DMS114 treated with DMSO at 0.1 percent for 48 hours (cell line): ENCODE measurements around the gene ONECUT3.
"Not testable (repeated sequence)": the region's sequence is repeated elsewhere in the genome, so short reads cannot be mapped to it uniquely, and the experiment has no call there.

Experiments
- DNase-seq: peaks from one replicate; lab custom pipeline; 2025; ENCODE audit not compliant: unreplicated experiment; lab: John Stamatoyannopoulos, UW

Gene ONECUT3

DNA sequence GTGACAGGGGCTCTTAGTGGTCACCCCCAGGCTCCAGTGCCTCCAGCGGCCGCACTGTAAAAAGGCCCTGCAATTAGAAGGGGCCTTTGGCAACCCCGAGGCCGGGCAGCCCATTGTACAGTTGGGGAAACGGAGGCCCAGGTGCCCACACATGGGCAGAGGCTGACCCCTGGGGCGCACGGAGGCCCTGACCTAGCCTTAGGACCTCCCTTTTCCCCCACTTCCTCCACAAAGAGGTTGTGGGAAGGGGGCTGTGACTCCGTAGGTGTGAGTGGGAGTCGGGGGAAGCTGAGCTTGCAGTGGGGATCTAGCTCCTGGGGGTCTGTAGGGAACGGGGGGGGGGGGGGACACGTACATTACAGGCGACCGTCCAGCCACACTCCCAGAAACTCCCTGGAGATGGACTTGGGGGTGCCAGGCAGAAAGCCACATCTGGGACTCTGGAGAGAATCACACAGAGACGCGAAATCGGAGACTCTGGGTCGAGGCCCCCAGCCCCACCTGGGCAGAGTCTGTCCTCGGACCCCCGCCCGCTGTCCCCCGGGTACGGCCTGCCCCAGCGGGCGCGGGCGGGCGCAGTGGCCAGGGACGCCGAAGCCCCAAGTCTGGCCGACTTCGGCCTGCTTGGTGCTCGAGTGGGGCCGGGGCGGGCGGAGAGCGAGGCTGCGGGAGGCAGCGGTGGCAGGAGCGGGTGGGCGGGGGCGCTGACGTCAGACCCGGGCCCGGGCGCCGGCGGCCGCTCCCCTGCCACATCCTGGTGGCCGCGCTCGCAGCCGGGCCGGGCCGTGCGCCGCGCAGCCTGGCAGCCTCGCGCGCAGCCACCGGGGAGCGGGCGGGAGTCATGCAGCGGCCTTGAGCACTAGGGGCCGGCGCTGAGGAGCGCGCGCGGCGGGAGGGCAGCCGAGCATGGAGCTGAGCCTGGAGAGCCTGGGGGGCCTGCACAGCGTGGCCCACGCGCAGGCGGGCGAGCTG lies at the start of gene ONECUT3:
Gene ONECUT3, plus strand, starts transcription at position 750 of the 972 bp plus-strand sequence. Its CDS starts 157 bp downstream, at position 907.
- DNase-seq = no peak

DNA sequence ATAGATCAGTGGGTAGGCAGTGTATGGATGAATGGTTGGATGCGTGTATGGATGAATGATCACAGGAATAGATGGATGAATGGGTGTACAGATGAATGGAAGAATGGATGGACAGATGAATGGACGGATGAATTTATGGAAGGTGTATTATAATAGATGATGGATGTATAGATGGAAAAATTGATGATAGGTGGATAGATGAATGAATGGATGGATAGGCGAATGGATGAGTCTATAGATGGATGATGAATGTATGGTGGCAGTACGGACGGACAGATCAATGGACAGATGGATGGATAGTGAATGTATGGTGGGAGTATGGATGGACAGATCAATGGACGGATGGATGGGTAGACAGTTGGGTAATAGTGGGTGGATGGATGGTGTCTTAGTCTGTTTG lies 49.0 kb upstream of the ONECUT3 start:
- no peak for DNase-seq

DNA sequence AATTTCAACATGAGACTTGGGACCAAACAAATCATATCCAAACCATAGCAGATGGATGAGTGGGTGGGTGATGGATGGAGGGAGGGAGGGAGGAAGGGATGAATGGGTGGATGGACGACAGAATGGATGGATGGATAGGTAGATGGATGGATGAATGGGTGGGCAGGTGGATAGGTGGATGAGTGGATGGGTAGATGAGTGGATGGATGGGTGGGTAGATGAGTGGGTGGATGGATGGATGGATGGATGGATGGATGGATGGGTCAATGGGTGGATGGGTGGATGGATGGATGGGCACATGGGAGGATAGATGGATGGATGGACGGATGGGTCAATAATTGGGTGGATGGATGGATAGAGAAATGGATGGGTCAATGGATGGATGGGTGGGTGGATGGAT lies 47.9 kb upstream of the ONECUT3 start:
- no peak for DNase-seq

DNA sequence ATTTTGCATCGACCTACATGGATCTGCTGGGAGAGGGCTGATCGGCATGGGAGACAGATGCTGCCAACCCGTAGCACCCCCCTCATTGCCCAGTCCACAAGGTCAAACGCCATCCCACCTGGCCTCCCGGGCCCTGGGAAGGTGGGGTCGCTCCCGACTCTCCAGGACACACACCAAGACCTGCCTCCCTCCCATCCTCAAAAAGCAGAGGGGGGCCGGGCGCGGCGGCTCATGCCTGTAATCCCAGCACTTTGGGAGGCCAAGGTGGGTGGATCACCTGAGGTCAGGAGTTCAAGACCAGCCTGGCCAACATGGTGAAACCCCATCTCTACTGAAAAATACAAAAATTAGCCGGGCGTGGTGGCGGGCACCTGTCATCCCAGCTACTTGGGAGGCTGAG lies 46.7 kb upstream of the ONECUT3 start:
- not testable (repeated sequence) for DNase-seq

DNA sequence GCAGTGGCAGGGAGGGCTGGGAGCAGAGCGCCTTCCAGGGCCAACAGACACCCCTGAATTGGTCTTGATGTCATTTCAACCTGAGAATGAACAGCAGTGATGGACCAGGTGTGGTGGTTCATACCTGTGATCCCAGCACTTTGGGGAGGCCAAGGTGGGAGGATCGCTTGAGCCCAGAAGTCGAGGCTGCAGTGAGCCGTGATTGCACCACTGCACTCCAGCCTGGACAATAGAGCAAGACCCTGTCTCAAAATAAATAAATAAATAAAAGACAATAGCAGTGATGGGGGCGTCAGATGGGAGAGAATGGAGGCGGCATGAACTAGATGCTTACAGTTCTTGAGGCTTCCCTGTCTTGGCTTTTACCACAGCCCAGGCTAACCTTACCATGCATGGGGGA lies 46.1 kb upstream of the ONECUT3 start:
- DNase-seq = no peak

DNA sequence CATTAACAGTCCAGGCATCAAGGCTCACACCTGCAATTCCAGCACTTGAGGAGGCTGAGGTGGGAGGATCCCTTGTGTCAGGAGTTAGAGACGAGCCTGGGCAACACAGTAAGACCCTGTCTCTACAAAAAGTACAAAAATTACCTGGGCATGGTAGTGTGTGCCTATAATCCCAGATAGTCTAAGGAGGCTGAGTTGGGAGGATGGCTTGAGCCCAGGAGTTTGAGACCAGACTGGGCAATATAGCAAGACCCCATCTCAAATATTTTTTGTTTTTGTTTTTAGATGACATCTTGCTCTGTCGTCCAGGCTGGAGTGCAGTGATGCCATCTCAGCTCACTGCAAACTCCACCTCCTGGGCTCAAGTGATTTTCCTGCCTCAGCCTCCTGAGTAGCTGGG lies 40.1 kb upstream of the ONECUT3 start:
- no peak for DNase-seq

DNA sequence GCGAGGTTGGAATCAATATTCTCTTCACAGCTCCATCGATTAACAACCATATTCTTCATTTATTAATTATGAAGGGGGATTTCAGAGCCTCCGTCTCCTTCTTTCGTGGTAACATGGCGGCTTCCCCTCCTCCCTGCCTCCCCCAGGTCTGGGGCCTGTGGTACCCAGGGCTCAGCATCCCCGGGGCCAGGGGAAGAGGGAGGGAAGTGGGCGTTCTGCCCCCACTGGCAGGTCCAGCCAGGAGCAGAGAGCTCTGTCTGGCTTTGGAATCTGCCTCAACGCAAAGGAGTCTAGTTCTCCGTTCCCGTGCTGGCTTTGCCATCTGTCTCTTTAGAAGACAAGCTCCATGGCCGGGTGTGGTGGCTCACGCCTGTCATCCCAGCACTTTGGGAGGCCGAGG lies 37.8 kb upstream of the ONECUT3 start:
- no peak for DNase-seq

DNA sequence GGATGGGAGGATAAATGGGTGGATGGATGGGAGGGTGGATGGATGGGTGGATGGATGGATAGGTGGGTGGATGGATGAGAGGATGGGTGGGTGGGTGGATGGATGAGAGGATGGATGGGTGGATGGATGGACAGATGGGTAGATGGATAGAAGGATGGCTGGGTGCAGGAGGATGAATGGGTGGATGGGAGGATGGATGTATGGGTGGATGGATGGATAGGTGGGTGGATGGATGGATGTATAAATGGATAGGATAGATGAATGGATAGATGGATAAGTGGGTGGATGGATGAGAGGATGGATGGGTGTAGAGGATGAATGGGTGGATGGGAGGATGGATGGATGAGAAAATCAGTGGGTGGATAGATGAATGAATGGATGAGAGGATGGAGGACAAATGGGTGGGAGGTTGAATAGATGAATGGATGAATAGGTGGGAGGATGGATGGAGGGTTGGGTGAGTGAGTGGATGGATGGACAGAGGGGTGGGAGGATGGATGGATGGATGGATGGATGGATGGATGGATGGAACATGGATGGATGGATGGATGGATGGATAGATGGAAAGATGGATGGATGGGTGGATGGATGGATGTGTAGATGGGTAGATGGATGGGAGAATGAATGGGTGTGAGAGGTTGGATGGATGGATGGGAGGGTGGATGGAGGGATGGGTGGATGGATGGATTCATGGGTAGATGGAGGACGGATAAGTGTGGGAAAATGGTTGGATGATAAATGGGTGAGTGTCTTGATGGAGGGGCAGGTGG lies 35.9 kb upstream of the ONECUT3 start:
- DNase-seq = no peak

DNA sequence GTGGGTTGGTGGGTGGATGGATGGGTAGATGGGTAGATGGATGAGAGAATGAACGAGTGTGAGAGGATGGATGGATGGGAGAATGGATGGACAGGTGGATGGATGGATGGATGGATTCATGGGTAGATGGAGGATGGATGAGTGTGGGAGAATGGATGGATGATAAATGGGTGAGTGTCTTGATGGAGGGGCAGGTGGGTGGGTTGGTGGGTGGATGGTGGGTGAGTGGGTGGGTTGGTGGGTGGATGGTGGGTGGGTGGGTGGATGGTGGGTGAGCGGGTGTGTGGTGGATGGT lies 35.4 kb upstream of the ONECUT3 start:
- DNase-seq = no peak

DNA sequence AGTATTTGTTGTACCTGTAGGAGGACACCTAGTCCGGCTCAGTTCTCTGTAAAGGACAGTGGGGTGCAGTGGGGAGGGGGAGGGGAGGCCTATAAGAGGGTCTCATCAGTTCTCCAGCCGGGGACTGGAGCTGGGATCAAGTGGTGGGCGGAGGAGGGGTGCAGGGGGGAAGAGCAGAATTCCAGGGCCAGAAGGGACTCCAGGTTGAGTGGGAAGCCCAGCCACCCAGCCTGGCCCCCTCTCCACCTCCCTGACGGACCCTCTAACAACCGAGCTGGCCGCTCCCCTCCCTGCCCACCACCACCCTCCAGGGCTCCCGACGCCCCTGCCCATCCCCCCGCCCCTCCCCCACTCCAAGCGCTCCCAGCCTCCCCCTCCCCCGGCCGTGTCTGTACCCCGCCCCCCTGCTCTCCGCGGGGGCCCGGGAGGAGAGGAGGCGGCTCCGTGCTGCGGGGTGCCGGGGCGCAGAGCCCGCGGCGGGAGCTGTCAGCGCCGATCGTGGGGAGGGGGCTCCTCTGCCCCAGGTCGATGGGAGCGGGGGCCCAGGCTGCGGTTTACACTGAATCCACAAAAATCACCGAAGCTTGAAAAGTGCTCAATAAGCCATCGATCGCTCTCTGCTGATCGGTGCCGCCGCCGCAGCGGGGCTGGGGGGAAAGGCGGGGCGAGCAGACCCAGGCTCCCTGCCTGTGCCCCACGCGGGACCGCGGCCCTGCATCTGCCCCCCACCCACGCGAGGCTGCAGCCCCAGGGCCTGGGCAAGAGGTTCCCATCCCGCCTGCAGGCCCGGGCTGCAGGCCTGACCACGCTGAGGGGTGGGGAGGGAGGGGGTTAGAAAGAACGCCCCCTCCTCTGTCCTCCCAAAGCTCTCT lies 34.6 kb upstream of the ONECUT3 start:
- DNase-seq = no peak

DNA sequence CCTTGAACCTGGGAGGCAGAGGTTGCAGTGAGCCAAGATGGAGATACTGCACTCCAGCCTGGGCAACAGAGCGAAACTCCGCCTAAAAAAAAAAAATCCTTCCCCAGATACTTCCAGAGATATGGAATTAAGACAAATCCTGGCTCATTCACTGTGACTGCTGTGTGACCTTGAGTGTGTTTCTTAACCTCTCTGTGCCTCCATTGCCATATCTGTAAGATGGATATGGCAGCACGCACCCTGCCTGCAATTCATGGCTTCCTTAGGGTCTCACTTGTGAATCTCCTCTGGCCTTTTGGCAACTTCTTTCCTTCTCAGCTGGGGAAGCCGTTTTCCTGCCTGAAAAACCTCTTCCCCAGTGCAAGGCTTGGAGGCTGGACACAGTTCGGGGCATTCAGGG lies 33.8 kb upstream of the ONECUT3 start:
- DNase-seq = no peak

DNA sequence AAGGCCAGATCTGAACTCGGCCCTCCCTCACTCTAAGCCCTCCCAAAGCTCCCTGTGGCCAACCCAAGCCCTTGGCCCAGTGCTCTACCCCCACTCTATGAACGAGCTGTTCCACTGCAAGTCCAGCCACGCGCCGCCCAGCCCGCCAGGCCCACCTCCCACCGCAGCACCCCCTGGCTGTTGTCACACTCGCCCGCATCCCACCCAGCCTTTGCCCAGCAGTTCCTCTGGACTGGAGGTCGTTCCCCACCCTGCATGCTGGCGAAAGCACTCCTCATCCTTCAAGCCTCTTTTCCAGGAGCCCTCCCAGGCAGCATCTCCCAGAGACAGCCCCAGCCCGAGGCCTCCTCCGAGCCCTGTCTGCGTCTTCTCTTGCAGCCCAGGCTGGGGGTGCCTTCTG lies 33.1 kb upstream of the ONECUT3 start:
- no peak for DNase-seq

DNA sequence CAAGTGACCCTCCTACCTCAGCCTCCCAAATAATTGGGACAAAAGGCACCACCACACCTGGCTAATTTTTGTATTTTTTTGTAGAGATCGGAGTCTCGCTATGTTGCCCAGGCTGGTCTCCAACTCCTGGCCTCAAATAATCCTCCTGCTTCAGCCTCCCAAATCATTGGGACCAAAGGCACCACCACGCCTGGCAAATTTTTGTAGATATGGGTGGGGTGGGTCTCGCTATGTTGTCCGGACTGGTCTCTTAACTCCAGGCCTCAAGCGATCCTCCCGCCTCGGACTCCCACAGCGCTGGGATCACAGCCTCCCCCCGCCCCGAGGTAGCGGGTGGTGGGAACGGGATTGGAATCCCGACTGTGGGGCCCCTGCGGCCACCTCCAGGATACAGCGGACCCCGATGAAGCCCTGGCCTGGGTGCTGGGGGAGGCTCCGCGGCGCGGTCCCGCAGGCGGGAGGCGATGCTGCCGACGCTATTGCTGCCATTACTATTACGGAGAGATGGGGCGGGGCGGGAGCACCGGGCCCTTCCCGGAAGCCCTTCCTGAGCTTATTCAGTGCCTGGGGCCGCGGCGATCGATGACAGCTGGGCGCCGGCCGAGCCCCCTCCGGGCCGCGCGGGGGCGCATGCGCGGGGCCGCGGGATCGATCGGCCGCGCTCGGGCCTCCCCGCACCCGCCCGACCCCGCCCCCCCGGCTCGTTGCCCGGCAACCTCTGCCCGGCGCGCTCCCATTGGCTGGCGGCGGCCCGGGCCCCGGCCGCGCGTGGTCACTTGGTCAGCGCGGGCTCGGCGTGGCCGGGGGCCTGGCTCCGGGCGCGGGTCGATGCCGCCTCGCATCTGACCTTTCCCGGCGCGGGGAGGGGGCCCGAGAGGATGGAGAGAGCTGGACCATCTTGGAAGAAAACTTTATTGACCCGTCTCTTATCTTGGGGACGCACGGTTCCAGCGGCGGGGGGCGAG lies 27.9 kb upstream of the ONECUT3 start:
- peak; percentile 27 for DNase-seq

DNA sequence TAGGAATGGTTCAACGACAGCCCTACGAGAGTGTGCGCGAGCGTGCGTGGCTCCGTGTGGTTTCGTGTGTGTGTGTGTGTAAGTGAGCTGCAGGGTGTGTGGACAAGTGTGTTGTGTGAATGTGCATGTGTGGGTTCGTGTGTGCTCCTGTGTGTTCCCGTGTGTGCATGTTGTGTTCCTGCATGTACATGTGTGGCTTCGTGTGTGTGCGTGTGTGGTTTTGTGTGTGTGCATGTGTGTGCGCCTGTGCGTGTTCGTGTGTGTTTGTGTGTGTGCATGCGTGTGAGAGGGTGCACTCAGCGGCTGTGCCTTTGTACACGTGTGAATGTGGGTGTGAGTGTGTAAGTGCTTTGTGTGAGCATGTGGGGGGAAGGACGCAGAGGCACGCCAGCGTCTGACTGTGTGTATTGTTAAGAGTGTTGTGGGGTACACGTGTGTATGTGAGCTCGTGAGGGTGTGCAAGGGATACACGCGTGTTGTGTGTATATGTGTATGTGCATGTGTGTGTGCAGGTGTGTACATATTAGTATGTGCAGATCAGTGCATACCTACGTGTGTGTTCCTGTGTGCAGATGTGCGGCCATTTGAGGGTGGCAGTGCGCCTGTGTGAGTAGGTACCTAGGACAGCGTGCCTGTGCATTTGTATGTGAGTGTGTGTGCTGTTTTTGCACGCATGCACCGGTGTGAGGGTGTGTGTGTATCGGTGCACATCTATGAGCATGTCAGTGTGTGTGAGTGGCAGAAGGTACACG lies 24.3 kb upstream of the ONECUT3 start:
- no peak for DNase-seq

DNA sequence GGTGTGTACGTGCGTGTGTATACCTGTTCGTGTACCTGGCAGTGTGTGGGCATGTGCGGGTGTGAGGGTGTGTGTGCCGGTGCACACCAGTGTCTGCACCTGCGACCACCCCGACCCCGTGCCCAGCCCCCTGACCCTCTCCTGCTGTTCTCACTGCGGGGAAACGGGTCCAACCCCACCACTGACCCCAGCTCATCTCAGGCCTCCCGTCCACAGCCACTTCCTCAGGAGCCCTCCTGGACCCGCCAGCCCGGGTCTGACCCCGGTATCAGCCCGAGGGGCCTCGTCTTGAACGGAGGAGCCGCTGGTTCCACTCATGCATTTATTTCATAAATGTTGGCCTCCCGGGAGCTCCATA lies 23.8 kb upstream of the ONECUT3 start:
- DNase-seq = no peak

DNA sequence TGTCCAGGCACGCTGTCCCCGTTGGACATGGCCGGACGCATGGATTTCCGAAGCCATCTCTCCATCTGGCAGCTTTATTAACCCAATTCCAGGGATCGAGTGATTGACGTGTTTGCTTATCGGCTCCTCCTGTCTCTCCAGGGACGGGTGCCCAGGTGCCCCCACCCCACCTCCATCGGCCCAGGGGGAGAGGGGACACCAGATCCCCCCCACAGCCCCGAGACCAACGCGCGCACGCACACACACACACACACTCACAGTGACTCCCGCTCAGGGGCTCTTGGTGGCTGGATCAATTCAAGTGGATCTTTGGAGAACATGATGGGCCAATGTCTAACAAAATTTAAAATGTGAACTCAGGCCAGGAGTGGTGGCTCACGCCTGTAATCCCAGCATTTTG lies 23.1 kb upstream of the ONECUT3 start:
- no peak for DNase-seq

DNA sequence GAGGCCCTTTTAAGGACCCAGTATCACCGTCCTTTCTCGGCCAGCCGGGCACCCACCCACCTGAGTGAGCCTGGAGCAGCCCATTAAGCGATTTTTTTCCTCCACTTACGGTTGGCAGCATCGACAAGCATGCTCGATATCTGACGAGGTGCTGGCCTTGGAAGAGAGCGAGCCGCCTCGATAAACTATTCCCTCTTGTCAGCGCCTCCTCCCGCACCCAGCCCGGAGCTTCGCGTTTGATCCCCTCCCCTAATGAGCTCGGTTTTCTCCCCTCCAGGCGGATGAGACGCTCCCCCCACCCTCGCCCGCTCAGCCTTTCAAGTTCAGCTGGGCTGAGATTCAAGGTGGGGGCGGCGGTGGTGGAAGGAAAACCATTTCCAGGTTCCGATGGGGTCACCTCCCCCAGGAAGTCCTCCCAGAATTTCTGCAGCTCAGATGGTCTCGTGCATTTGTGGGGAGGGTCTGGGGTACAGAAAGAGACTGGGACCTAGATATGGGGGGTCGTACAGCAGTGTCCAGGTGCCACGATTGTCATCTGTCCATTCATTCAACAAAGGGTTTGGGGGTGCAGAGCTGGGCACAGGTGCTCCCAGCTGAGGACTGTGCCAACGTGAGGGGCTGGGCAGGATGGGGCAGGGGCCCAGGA lies 18.9 kb upstream of the ONECUT3 start:
- DNase-seq = no peak

DNA sequence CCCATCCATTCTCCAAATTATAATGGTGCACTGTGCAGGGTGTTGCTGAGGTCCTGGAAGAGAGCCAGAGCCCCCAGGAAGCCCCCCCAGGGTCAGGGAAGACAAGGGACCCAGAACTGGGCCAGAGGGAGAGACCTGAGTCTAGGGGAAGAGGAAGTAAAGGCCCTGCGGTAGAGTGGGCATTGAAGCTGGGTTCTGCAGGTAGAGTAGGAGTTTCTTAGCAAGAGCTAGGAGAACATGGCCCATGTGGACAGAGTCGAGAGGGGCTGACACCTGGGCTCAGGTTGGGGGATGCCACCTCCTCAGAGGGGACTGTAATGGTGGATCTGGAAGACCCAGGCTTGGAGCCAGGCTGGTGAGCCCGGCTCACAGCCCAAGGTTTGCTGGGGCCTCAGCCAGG lies 17.0 kb upstream of the ONECUT3 start:
- no peak for DNase-seq

DNA sequence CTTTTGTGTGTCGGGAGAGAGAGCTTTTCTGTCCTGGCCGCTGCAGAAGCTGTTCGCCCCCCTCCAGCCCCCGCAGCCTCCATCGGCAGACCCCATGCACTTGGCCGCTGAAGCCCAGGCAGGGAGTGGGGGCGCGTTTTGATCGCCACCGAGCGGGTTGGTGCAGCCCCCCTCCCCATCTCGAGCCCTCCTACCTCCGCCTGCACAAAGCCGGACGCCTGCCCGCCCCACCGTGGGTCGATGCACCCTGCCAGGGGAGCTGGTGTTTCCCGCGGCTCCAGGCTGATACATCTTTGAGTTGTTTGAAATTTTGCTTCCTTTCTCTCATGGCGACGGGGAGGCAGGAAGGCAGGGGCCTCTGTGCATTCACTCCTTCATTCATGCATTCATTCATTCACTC lies 16.4 kb upstream of the ONECUT3 start:
- no peak for DNase-seq
